WERI-Rb-1 (cell line): ENCODE results near the gene KCNH3.

ENCODE experiments used
- DNase-seq: peaks from one replicate; pipeline ENCODE4 v3.0.0-alpha.2; 2020
- H3K27ac ChIP-seq: fragments of 250-450 bp; sonication (Bioruptor Pico); 2 replicates; pipeline ENCODE4 v1.5.1; 2020; ENCODE audit warnings: mild to moderate bottlenecking, moderate library complexity
- H3K27me3 ChIP-seq: fragments of 250-450 bp; sonication (Bioruptor Pico); 2 replicates; pipeline ENCODE4 v1.5.1; 2021; ENCODE audit warnings: mild to moderate bottlenecking, low read depth, moderate library complexity; ENCODE audit not compliant: insufficient read depth, severe bottlenecking
- H3K36me3 ChIP-seq: fragments of 250-450 bp; sonication (Bioruptor Pico); 2 replicates; pipeline ENCODE4 v1.5.1; 2020; ENCODE audit warnings: mild to moderate bottlenecking, moderate library complexity
- H3K4me3 ChIP-seq: 2 replicates; pipeline ENCODE4 v1.5.1; 2011; ENCODE audit warnings: low read depth, mild to moderate bottlenecking, control low read depth, low read length
- H3K9me3 ChIP-seq: fragments of 250-450 bp; sonication (Bioruptor Pico); 2 replicates; pipeline ENCODE4 v1.5.1; 2021; ENCODE audit warnings: mild to moderate bottlenecking, moderate library complexity; ENCODE audit not compliant: severe bottlenecking
- CTCF ChIP-seq: IDR thresholded peaks from 2 replicates; pipeline ENCODE4 v1.5.1; 2011; ENCODE audit warnings: low read depth, mild to moderate bottlenecking, control low read depth, inconsistent platforms, low read length

Gene KCNH3

GRCh38 chr12:49541140-49541861, 2.5 kb downstream of the KCNH3 start:
- H3K27ac ChIP-seq = no peak overlapping the region
- H3K9me3 ChIP-seq = no peaks in the 10 kb centered on the region
- H3K27me3 ChIP-seq = peaks cover 8% of the 10 kb centered on the region
- no peaks in the 10 kb centered on the region for H3K36me3 ChIP-seq
- no peak for TF ChIP-seq CTCF
- no peak for DNase-seq
- no peak overlapping the region for H3K4me3 ChIP-seq

GRCh38 chr12:49541911-49542505, 3.2 kb downstream of the KCNH3 start:
- no peak overlapping the region for H3K27ac ChIP-seq
- no peak for TF ChIP-seq CTCF
- no peak for DNase-seq
- H3K4me3 ChIP-seq = no peak overlapping the region
- peaks cover 8% of the 10 kb centered on the region for H3K27me3 ChIP-seq
- no peaks in the 10 kb centered on the region for H3K9me3 ChIP-seq
- H3K36me3 ChIP-seq = no peaks in the 10 kb centered on the region

GRCh38 chr12:49542592-49543160, 3.8 kb downstream of the KCNH3 start:
- TF ChIP-seq CTCF = no peak
- peak; percentile 33 for DNase-seq
- Histone ChIP-seq H3K27ac (no peak overlapping the region), H3K9me3 (no peaks in the 10 kb centered on the region), H3K27me3 (peaks cover 8% of the 10 kb centered on the region), H3K36me3 (no peaks in the 10 kb centered on the region), H3K4me3 (no peak overlapping the region)

- Histone ChIP-seq H3K27ac (no peak overlapping the region), H3K36me3 (no peaks in the 10 kb centered on the region), H3K27me3 (peaks cover 5% of the 10 kb centered on the region), H3K9me3 (no peaks in the 10 kb centered on the region), H3K4me3 (no peak overlapping the region)
- DNase-seq = no peak
- TF ChIP-seq CTCF = no peak
These were observed 4.5 kb downstream of the KCNH3 start for GRCh38 chr12:49543221-49543913.

- H3K36me3 ChIP-seq = no peaks in the 10 kb centered on the region
- TF ChIP-seq CTCF = no peak
- H3K27ac ChIP-seq = no peak overlapping the region
- no peak for DNase-seq
- no peaks in the 10 kb centered on the region for H3K9me3 ChIP-seq
- H3K4me3 ChIP-seq = no peak overlapping the region
- H3K27me3 ChIP-seq = peaks cover 5% of the 10 kb centered on the region
These were observed 5.3 kb downstream of the KCNH3 start for GRCh38 chr12:49543914-49544815.
